ENCODE data around the gene SPPL3. TPM values are rescaled to one million over a fixed set of nuclear protein-coding genes. Genes with fewer than 3 reads are reported as not detected.

SPPL3 gene
- total RNA-seq, 1 experiment from 2014 or later = 51.1 TPM

GRCh38 chr12:120749256-120749655 lies 154.9 kb downstream of the SPPL3 start:
- intact Hi-C loops (cut with micrococcal nuclease; ENCODE audit: unreplicated experiment) = no loop called here
- POLR2A ChIA-PET = no interaction called here
- in situ Hi-C loops (cut with HindIII; ENCODE audit: low pct_unique_long_range_greater_than_20kb, low sequenced_read_pairs) = no loop called here

DNA sequence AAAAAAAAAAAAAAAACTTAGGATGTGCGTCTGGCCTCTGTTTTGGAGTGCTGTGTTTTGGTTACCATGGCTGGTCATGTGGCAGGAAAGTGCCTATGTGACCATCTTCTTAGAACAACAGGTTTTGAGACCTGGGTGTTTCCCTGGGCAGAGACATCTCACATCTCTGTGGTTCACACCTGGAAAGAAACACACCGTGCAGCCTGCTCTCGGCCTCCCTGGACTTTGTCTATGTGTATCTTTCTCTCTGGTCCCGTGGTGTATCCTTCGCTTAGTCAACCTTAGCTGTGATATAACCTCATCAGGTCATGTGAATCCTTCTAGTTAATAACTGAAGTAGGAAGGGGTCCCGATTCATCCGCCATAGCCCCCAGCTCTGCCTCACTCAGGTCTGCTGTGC lies 155.9 kb downstream of the SPPL3 start:
- no peak for ATAC-seq
- ChIA-PET CTCF (no interaction called here), POLR2A (no interaction called here)

More at GRCh38 chr12:120749256-120749655, 154.9 kb downstream of the SPPL3 start:
- Histone ChIP-seq H3K4me1 (ENCODE audit: control insufficient read depth, insufficient read depth, low read length) (no peaks in the 10 kb centered on the region), H3K27me3 (ENCODE audit: control insufficient read depth, insufficient read depth, low read length) (no peaks in the 10 kb centered on the region), H3K4me3 (ENCODE audit: low read depth in 2 of 2, low read length in 2 of 2) (no peak overlapping the region), H3K36me3 (ENCODE audit: control insufficient read depth, insufficient read depth, low read length) (no peaks in the 10 kb centered on the region), H3K27ac (ENCODE audit: low read length) (no peak overlapping the region), H3K9me3 (ENCODE audit: control insufficient read depth, insufficient read depth, low read depth, low read length) (no peaks in the 10 kb centered on the region)
- ATAC-seq (no peak), DNase-seq (ENCODE audit: low read depth, low spot score) (no peak)
- CTCF ChIA-PET = no interaction called here
- TF ChIP-seq TCF7L2 (IDR thresholded peaks at IDR 0.05; ENCODE audit: low read depth, low read length) = no peak
- TF ChIP-seq POLR2AphosphoS5 (IDR thresholded peaks at IDR 0.05; ENCODE audit: low read depth, low read length) = no peak
- TF ChIP-seq SIN3A (IDR thresholded peaks at IDR 0.05; ENCODE audit: borderline replicate concordance, insufficient read depth, low read depth, low read length) = no peak
- TF ChIP-seq, protein P1, sequence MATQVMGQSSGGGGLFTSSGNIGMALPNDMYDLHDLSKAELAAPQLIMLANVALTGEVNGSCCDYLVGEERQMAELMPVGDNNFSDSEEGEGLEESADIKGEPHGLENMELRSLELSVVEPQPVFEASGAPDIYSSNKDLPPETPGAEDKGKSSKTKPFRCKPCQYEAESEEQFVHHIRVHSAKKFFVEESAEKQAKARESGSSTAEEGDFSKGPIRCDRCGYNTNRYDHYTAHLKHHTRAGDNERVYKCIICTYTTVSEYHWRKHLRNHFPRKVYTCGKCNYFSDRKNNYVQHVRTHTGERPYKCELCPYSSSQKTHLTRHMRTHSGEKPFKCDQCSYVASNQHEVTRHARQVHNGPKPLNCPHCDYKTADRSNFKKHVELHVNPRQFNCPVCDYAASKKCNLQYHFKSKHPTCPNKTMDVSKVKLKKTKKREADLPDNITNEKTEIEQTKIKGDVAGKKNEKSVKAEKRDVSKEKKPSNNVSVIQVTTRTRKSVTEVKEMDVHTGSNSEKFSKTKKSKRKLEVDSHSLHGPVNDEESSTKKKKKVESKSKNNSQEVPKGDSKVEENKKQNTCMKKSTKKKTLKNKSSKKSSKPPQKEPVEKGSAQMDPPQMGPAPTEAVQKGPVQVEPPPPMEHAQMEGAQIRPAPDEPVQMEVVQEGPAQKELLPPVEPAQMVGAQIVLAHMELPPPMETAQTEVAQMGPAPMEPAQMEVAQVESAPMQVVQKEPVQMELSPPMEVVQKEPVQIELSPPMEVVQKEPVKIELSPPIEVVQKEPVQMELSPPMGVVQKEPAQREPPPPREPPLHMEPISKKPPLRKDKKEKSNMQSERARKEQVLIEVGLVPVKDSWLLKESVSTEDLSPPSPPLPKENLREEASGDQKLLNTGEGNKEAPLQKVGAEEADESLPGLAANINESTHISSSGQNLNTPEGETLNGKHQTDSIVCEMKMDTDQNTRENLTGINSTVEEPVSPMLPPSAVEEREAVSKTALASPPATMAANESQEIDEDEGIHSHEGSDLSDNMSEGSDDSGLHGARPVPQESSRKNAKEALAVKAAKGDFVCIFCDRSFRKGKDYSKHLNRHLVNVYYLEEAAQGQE (IDR thresholded peaks at IDR 0.05; ENCODE audit: insufficient read depth in 1 of 2, low read depth in 2 of 2, low read length in 1 of 2) = no peak
- TF ChIP-seq, protein P2, sequence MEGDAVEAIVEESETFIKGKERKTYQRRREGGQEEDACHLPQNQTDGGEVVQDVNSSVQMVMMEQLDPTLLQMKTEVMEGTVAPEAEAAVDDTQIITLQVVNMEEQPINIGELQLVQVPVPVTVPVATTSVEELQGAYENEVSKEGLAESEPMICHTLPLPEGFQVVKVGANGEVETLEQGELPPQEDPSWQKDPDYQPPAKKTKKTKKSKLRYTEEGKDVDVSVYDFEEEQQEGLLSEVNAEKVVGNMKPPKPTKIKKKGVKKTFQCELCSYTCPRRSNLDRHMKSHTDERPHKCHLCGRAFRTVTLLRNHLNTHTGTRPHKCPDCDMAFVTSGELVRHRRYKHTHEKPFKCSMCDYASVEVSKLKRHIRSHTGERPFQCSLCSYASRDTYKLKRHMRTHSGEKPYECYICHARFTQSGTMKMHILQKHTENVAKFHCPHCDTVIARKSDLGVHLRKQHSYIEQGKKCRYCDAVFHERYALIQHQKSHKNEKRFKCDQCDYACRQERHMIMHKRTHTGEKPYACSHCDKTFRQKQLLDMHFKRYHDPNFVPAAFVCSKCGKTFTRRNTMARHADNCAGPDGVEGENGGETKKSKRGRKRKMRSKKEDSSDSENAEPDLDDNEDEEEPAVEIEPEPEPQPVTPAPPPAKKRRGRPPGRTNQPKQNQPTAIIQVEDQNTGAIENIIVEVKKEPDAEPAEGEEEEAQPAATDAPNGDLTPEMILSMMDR (IDR thresholded peaks at IDR 0.05) = no peak
- no TSS peak for BruUV-seq (replicated peaks)

More for the DNA sequence above, 155.9 kb downstream of the SPPL3 start:
- TF ChIP-seq, protein P2 (IDR thresholded peaks at IDR 0.05) = no peak
- TF ChIP-seq SIN3A (IDR thresholded peaks at IDR 0.05; ENCODE audit: borderline replicate concordance, insufficient read depth, low read depth, low read length) = no peak
- TF ChIP-seq, protein P1 (IDR thresholded peaks at IDR 0.05; ENCODE audit: insufficient read depth in 1 of 2, low read depth in 2 of 2, low read length in 1 of 2) = no peak
- TF ChIP-seq POLR2AphosphoS5 (IDR thresholded peaks at IDR 0.05; ENCODE audit: low read depth, low read length) = no peak
- TF ChIP-seq TCF7L2 (IDR thresholded peaks at IDR 0.05; ENCODE audit: low read depth, low read length) = no peak
- BruUV-seq (replicated peaks) = no TSS peak
- intact Hi-C loops (cut with micrococcal nuclease; ENCODE audit: unreplicated experiment) = no loop called here
- H3K27ac ChIP-seq (ENCODE audit: low read length) = no peak overlapping the region
- H3K9me3 ChIP-seq (ENCODE audit: control insufficient read depth, insufficient read depth, low read depth, low read length) = no peaks in the 10 kb centered on the region
- H3K27me3 ChIP-seq (ENCODE audit: control insufficient read depth, insufficient read depth, low read length) = no peaks in the 10 kb centered on the region
- no peak overlapping the region for H3K4me3 ChIP-seq (ENCODE audit: low read depth in 2 of 2, low read length in 2 of 2)
- no peaks in the 10 kb centered on the region for H3K4me1 ChIP-seq (ENCODE audit: control insufficient read depth, insufficient read depth, low read length)
- H3K36me3 ChIP-seq (ENCODE audit: control insufficient read depth, insufficient read depth, low read length) = no peaks in the 10 kb centered on the region
- no peak for DNase-seq (ENCODE audit: low read depth, low spot score)
- in situ Hi-C loops (cut with HindIII; ENCODE audit: low pct_unique_long_range_greater_than_20kb, low sequenced_read_pairs) = no loop called here
